Prostate gland (tissue), 2 donors: ENCODE data around the gene VEZF1. TPM values are rescaled to one million over a fixed set of nuclear protein-coding genes. Genes with fewer than 3 reads are reported as not detected.

Experiments
- DNase-seq: peaks from one replicate; pipeline ENCODE4 v3.0.0-alpha.2; 2019; ENCODE audit warnings: low spot score
- H3K27ac ChIP-seq, 2 donors: fragments of 200-600 bp; sonication (generic); 2 replicates each; pipeline ENCODE4 v1.5.1; 2017 to 2019
- H3K27me3 ChIP-seq: fragments of 200-600 bp; sonication (generic); replicated peaks from 2 replicates; pipeline ENCODE4 v1.5.1; 2019; ENCODE audit not compliant: insufficient read depth
- H3K36me3 ChIP-seq, 2 donors: fragments of 200-600 bp; sonication (generic); 1 replicate in 1 of 2; 2 replicates in 1 of 2; pipeline versions ENCODE4 v1.5.1 to v1.8.1; 2017 to 2019
- H3K4me1 ChIP-seq: fragments of 200-600 bp; sonication (generic); replicated peaks from 2 replicates; pipeline ENCODE4 v1.5.1; 2019
- H3K4me3 ChIP-seq, 2 donors: fragments of 200-600 bp; sonication (generic); 2 replicates each; pipeline ENCODE4 v1.5.1; 2017 to 2019
- H3K9me3 ChIP-seq: fragments of 200-600 bp; sonication (generic); 2 replicates; pipeline ENCODE4 v1.5.1; 2017
- CTCF ChIP-seq, 4 experiments: fragments of 200-600 bp in 2 of 4; fragments of 450-650 bp in 2 of 4; sonication (generic) in 2 of 4; IDR thresholded peaks; 1 replicate in 3 of 4; 2 replicates in 1 of 4; pipeline ENCODE4 v1.5.1; 2016 to 2019; ENCODE audit warnings: antibody characterized with exemption in 4 of 4, mild to moderate bottlenecking in 2 of 4, moderate library complexity in 2 of 4
- POLR2A ChIP-seq: fragments of 450-650 bp; IDR thresholded peaks from one replicate; pipeline ENCODE4 v1.6.1; 2016; ENCODE audit warnings: antibody characterized with exemption, mild to moderate bottlenecking
- POLR2AphosphoS5 ChIP-seq: sonication (generic); formaldehyde crosslinking; IDR thresholded peaks from one replicate; pipeline ENCODE4 v1.6.1; 2017; ENCODE audit warnings: antibody characterized with exemption
- WGBS: methylation state at CpG from one replicate; pipeline ENCODE4 v1.1.5; 2018; 5-methylcytosine and 5-hydroxymethylcytosine counted together
- intact Hi-C: fragments of 100-400 bp; cut with DNase I; formaldehyde crosslinking; loops from one replicate; pipeline ENCODE4 v1.14.2; 2022
- total RNA-seq, 2 donors: library from RNA; depleted of rRNA; stranded (reverse); fragments of >200 nt; gene quantifications; one replicate each; pipeline ENCODE4 v1.1.0, GENCODE V29; 2016

The VEZF1 gene
- total RNA-seq, 2 donors from 2014 or later = 84.9 to 91.1 TPM

- Histone ChIP-seq H3K36me3 (no peaks in the 10 kb centered on the region), H3K4me1 (peaks cover 3% of the 10 kb centered on the region), H3K27ac (no peak overlapping the region), H3K4me3 (no peak overlapping the region), H3K27me3 (no peaks in the 10 kb centered on the region), H3K9me3 (no peaks in the 10 kb centered on the region)
- WGBS = 92% methylated on average over 3 of the region's 3 CpGs
- TF ChIP-seq POLR2AphosphoS5 (no peak), POLR2A (no peak), CTCF (IDR thresholded peaks at IDR 0.05) (no peak)
- intact Hi-C loops = no loop called here
- DNase-seq = no peak
These were observed 30.2 kb downstream of the VEZF1 start for GRCh38 chr17:57957886-57958285.

- 94% methylated on average over 8 of the region's 8 CpGs for WGBS
These were observed 30.8 kb downstream of the VEZF1 start for GRCh38 chr17:57957120-57957850.

GRCh38 chr17:57956291-57957119 is 31.5 kb downstream of the VEZF1 start:
- H3K4me1 ChIP-seq = peaks cover 3% of the 10 kb centered on the region
- H3K9me3 ChIP-seq = no peaks in the 10 kb centered on the region
- H3K36me3 ChIP-seq = no peaks in the 10 kb centered on the region
- TF ChIP-seq POLR2AphosphoS5 = no peak
- no peak for TF ChIP-seq CTCF (IDR thresholded peaks at IDR 0.05)
- TF ChIP-seq POLR2A = no peak
- intact Hi-C loops = no loop called here
- DNase-seq = no peak
- no peak overlapping the region for H3K4me3 ChIP-seq
- no peaks in the 10 kb centered on the region for H3K27me3 ChIP-seq
- H3K27ac ChIP-seq = no peak overlapping the region
- WGBS = 63% methylated on average over 13 of the region's 13 CpGs

More at GRCh38 chr17:57957120-57957850, 30.8 kb downstream of the VEZF1 start:
- TF ChIP-seq CTCF (IDR thresholded peaks at IDR 0.05) (no peak), POLR2AphosphoS5 (no peak), POLR2A (no peak)
- Histone ChIP-seq H3K27me3 (no peaks in the 10 kb centered on the region), H3K4me3 (no peak overlapping the region), H3K36me3 (no peaks in the 10 kb centered on the region), H3K4me1 (peaks cover 3% of the 10 kb centered on the region), H3K9me3 (no peaks in the 10 kb centered on the region), H3K27ac (no peak overlapping the region)
- intact Hi-C loops = no loop called here
- no peak for DNase-seq

GRCh38 chr17:57955183-57955931 is 32.7 kb downstream of the VEZF1 start, which contains the start of gene CUEDC1:
CUEDC1 (minus strand) TSS chr17:57955412; CDS start chr17:57885564, 69,848 bp downstream.
- intact Hi-C loops = loop anchor here (2.0 kb wide), 1 partner anchor 63 kb away; no protein-coding TSS in a partner anchor
- H3K27ac ChIP-seq = peak within 1 kb of the TSS; percentile 96 to 97
- no peaks in the 10 kb centered on the region for H3K27me3 ChIP-seq
- no peak for TF ChIP-seq POLR2AphosphoS5
- TF ChIP-seq CTCF (IDR thresholded peaks at IDR 0.05) = peak in 2 of 4 experiments; percentile 26 to 48
- H3K9me3 ChIP-seq = no peaks in the 10 kb centered on the region
- under 1% methylated on average over 66 of the region's 79 CpGs for WGBS
- peaks cover 3% of the 10 kb centered on the region for H3K4me1 ChIP-seq
- peak; percentile 67 for DNase-seq
- no peaks in the 10 kb centered on the region for H3K36me3 ChIP-seq
- peak within 1 kb of the TSS; percentile 93 to 94 for H3K4me3 ChIP-seq
